Erythroblast (primary cell): Measurements from ENCODE around the gene LDAH.

Source experiments
- GATA1 ChIP-seq: IDR thresholded peaks from 2 replicates; pipeline ENCODE4 v1.6.1; 2011; ENCODE audit warnings: low read depth, mild to moderate bottlenecking, control low read depth, low read length, moderate library complexity
- POLR2A ChIP-seq: IDR thresholded peaks from 2 replicates; pipeline ENCODE4 v1.6.1; 2011; ENCODE audit warnings: mild to moderate bottlenecking, low read length

- TF ChIP-seq POLR2A (no peak), GATA1 (no peak)
Observed at GRCh38 chr2:20664071-20664390, 158.9 kb downstream of the LDAH start.
